Activated naive CD4-positive, alpha-beta T cell treated with anti-CD3 and anti-CD28 coated beads for 36 hours (primary cell): ENCODE results near the gene ARFGAP2. TPM values are rescaled to one million over a fixed set of nuclear protein-coding genes. Genes with fewer than 3 reads are reported as not detected.
"Not testable (repeated sequence)": the region's sequence is repeated elsewhere in the genome, so short reads cannot be mapped to it uniquely, and the experiment has no call there.

Experiments
- CTCF ChIA-PET: fragments of 350-600 bp; sonication (Branson Sonifier 250); formaldehyde crosslinking; loops from one replicate; lab custom pipeline; 2021; ENCODE audit warnings: antibody characterized with exemption; lab: Charles Lee
- DNase-seq: peaks from one replicate; pipeline ENCODE4 v3.0.0-alpha.2; 2020
- H3K27ac Mint-ChIP-seq: one replicate; pipeline ENCODE4 v1.8.0; 2021; ENCODE audit warnings: mild to moderate bottlenecking, mixed read lengths
- H3K27me3 Mint-ChIP-seq: one replicate; pipeline ENCODE4 v1.8.0; 2021; ENCODE audit warnings: low read depth, mixed read lengths
- H3K36me3 Mint-ChIP-seq: one replicate; pipeline ENCODE4 v1.8.0; 2021; ENCODE audit warnings: low read depth, mixed read lengths
- H3K4me1 Mint-ChIP-seq: one replicate; pipeline ENCODE4 v1.8.0; 2021; ENCODE audit warnings: low read depth, mixed read lengths
- H3K4me3 Mint-ChIP-seq: one replicate; pipeline ENCODE4 v1.8.0; 2021; ENCODE audit warnings: mild to moderate bottlenecking, moderate library complexity, mixed read lengths
- H3K9me3 Mint-ChIP-seq: one replicate; pipeline ENCODE4 v1.8.0; 2021; ENCODE audit warnings: mixed read lengths
- intact Hi-C: fragments of 100-400 bp; cut with micrococcal nuclease; formaldehyde crosslinking; loops from one replicate; pipeline ENCODE4 v1.15.1; 2023
- total RNA-seq, 2 experiments: library from RNA; stranded (reverse); gene quantifications; one replicate each; pipeline ENCODE4 v1.2.3, GENCODE V29; 2021

ARFGAP2 gene
- total RNA-seq, result 10 to 100 TPM; 75.1 to 78.7 TPM

GRCh38 chr11:47176328-47177228 is at the start of gene ARFGAP2:
ARFGAP2 (minus strand) TSS chr11:47176879; CDS start chr11:47176853, 26 bp downstream.
- DNase-seq, result peak; percentile 97
- Mint-ChIP-seq H3K4me1 (peaks cover 41% of the 10 kb centered on the region), H3K4me3 (peak within 1 kb of the TSS; percentile 97), H3K9me3 (no peaks in the 10 kb centered on the region), H3K27ac (peak within 1 kb of the TSS; percentile 99), H3K36me3 (peaks cover 2% of the 10 kb centered on the region), H3K27me3 (no peaks in the 10 kb centered on the region)
- intact Hi-C loops, result loop anchor here (1.0 to 5.0 kb wide), 17 partner anchors 10 to 672 kb away; partner anchors contain the start of genes ACP2, ARHGAP1, CELF1 and CKAP5
- CTCF ChIA-PET, result interaction anchor here (0.5 to 7.2 kb wide), 12 partner anchors 8 to 766 kb away, joined by 3 to 56 read pairs (median 6); partner anchors contain the start of genes ACP2, DDB2 and PACSIN3

- CTCF ChIA-PET, result no interaction called here
- no peaks in the 10 kb centered on the region for H3K9me3 Mint-ChIP-seq
- H3K27me3 Mint-ChIP-seq, result no peaks in the 10 kb centered on the region
- H3K27ac Mint-ChIP-seq, result peak overlapping the region; percentile 19
- H3K4me1 Mint-ChIP-seq, result peaks cover 25% of the 10 kb centered on the region
- intact Hi-C loops, result loop anchor here (1.0 kb wide), 1 partner anchor 9 kb away; no protein-coding TSS in a partner anchor
- H3K36me3 Mint-ChIP-seq, result peaks cover 52% of the 10 kb centered on the region
- peak; percentile 57 for DNase-seq
- no peak overlapping the region for H3K4me3 Mint-ChIP-seq
Observed at GRCh38 chr11:47225552-47226400, 49.1 kb upstream of the ARFGAP2 start.

- Mint-ChIP-seq H3K4me3 (no peak overlapping the region), H3K9me3 (no peaks in the 10 kb centered on the region), H3K36me3 (peaks cover 55% of the 10 kb centered on the region), H3K27ac (no peak overlapping the region), H3K27me3 (no peaks in the 10 kb centered on the region), H3K4me1 (peaks cover 46% of the 10 kb centered on the region)
- intact Hi-C loops, result no loop called here
- CTCF ChIA-PET, result no interaction called here
- no peak for DNase-seq
Observed at GRCh38 chr11:47222696-47223095, 46.0 kb upstream of the ARFGAP2 start.

- H3K9me3 Mint-ChIP-seq, result no peaks in the 10 kb centered on the region
- H3K36me3 Mint-ChIP-seq, result peaks cover 59% of the 10 kb centered on the region
- peak overlapping the region; percentile 32 for H3K27ac Mint-ChIP-seq
- peaks cover 49% of the 10 kb centered on the region for H3K4me1 Mint-ChIP-seq
- no peak overlapping the region for H3K4me3 Mint-ChIP-seq
- intact Hi-C loops, result no loop called here
- no peaks in the 10 kb centered on the region for H3K27me3 Mint-ChIP-seq
- DNase-seq, result no peak
- CTCF ChIA-PET, result interaction anchor here (0.9 to 1.2 kb wide), 2 partner anchors 33 to 42 kb away, joined by 3 to 4 read pairs; no protein-coding TSS in a partner anchor
Observed at GRCh38 chr11:47220401-47220821, 43.7 kb upstream of the ARFGAP2 start.

GRCh38 chr11:47216121-47216798 is 39.6 kb upstream of the ARFGAP2 start:
- Mint-ChIP-seq H3K9me3 (no peaks in the 10 kb centered on the region), H3K36me3 (peaks cover 43% of the 10 kb centered on the region), H3K27ac (peak overlapping the region; percentile 97), H3K27me3 (no peaks in the 10 kb centered on the region), H3K4me3 (peak overlapping the region; percentile 87), H3K4me1 (peaks cover 41% of the 10 kb centered on the region)
- intact Hi-C loops, result loop anchor here (1.0 to 10.0 kb wide), 3 partner anchors 9 to 1301 kb away; partner anchors contain the start of gene PEX16
- peak; percentile 75 for DNase-seq
- CTCF ChIA-PET, result interaction anchor here (0.7 to 1.5 kb wide), 4 partner anchors 15 to 196 kb away, joined by 3 to 4 read pairs (median 4); no protein-coding TSS in a partner anchor

GRCh38 chr11:47215366-47215910 is 38.8 kb upstream of the ARFGAP2 start:
- Mint-ChIP-seq H3K27me3 (no peaks in the 10 kb centered on the region), H3K4me3 (peak overlapping the region; percentile 87), H3K9me3 (no peaks in the 10 kb centered on the region), H3K4me1 (peaks cover 40% of the 10 kb centered on the region), H3K27ac (peak overlapping the region; percentile 97), H3K36me3 (peaks cover 41% of the 10 kb centered on the region)
- peak; percentile 64 for DNase-seq
- intact Hi-C loops, result loop anchor here (1.0 to 10.0 kb wide), 7 partner anchors 19 to 1301 kb away; partner anchors contain the start of genes ARHGAP1, NUP160, PEX16 and SLC39A13
- CTCF ChIA-PET, result interaction anchor here (0.6 to 2.3 kb wide), 6 partner anchors 15 to 197 kb away, joined by 3 to 15 read pairs (median 4); partner anchors contain the start of gene ARFGAP2

GRCh38 chr11:47213950-47214565 is 37.4 kb upstream of the ARFGAP2 start:
- peaks cover 30% of the 10 kb centered on the region for H3K4me1 Mint-ChIP-seq
- CTCF ChIA-PET, result interaction anchor here (0.8 to 2.3 kb wide), 5 partner anchors 35 to 198 kb away, joined by 3 to 15 read pairs (median 4); partner anchors contain the start of gene ARFGAP2
- intact Hi-C loops, result loop anchor here (1.0 to 10.0 kb wide), 10 partner anchors 28 to 1299 kb away; partner anchors contain the start of genes ACP2, FNBP4, MTCH2 and NUP160
- H3K36me3 Mint-ChIP-seq, result peaks cover 32% of the 10 kb centered on the region
- DNase-seq, result peak; percentile 95
- peak overlapping the region; percentile 97 for H3K27ac Mint-ChIP-seq
- H3K27me3 Mint-ChIP-seq, result no peaks in the 10 kb centered on the region
- H3K4me3 Mint-ChIP-seq, result peak overlapping the region; percentile 87
- H3K9me3 Mint-ChIP-seq, result no peaks in the 10 kb centered on the region

- Mint-ChIP-seq H3K27me3 (no peaks in the 10 kb centered on the region), H3K4me3 (peak overlapping the region; percentile 12), H3K9me3 (no peaks in the 10 kb centered on the region), H3K36me3 (peaks cover 25% of the 10 kb centered on the region), H3K4me1 (peaks cover 22% of the 10 kb centered on the region), H3K27ac (no peak overlapping the region)
- intact Hi-C loops, result loop anchor here (10.0 kb wide), 1 partner anchor 1298 kb away; the partner anchor contains the start of gene PEX16
- CTCF ChIA-PET, result interaction anchor here (0.6 kb wide), 1 partner anchor 17 kb away, joined by 7 read pairs; no protein-coding TSS in a partner anchor
- DNase-seq, result no peak
Observed at GRCh38 chr11:47212938-47213337, 36.3 kb upstream of the ARFGAP2 start.

GRCh38 chr11:47208628-47209027 is 31.9 kb upstream of the ARFGAP2 start:
- Mint-ChIP-seq H3K36me3 (no peaks in the 10 kb centered on the region), H3K4me3 (no peak overlapping the region), H3K27ac (no peak overlapping the region), H3K4me1 (peaks cover 2% of the 10 kb centered on the region), H3K27me3 (no peaks in the 10 kb centered on the region), H3K9me3 (no peaks in the 10 kb centered on the region)
- no peak for DNase-seq
- intact Hi-C loops, result no loop called here
- CTCF ChIA-PET, result no interaction called here

- H3K4me3 Mint-ChIP-seq, intact Hi-C loops, DNase-seq, H3K9me3 Mint-ChIP-seq, H3K4me1 Mint-ChIP-seq, H3K27me3 Mint-ChIP-seq, H3K27ac Mint-ChIP-seq, H3K36me3 Mint-ChIP-seq: not testable (repeated sequence)
- CTCF ChIA-PET, result interaction anchor here (0.5 kb wide), 1 partner anchor 54 kb away, joined by 3 read pairs; no protein-coding TSS in a partner anchor
Observed at GRCh38 chr11:47208008-47208552, 31.4 kb upstream of the ARFGAP2 start.
